Vagina (tissue), 2 donors: Measurements from ENCODE around the gene SERPINA4.

Experiments
- POLR2A ChIP-seq, 2 donors: fragments of 450-650 bp; IDR thresholded peaks; one replicate each; pipeline ENCODE4 v1.6.1; 2017; ENCODE audit warnings: antibody characterized with exemption in 2 of 2, mild to moderate bottlenecking in 2 of 2, moderate library complexity in 2 of 2
- POLR2AphosphoS5 ChIP-seq, 2 donors: sonication (generic); formaldehyde crosslinking; IDR thresholded peaks; one replicate each; pipeline ENCODE4 v1.9.0; 2017; ENCODE audit warnings: antibody characterized with exemption in 2 of 2, mild to moderate bottlenecking in 2 of 2, low read depth in 1 of 2; ENCODE audit not compliant: insufficient read depth in 1 of 2
- TF ChIP-seq, protein P1 (sequence below), 3 experiments: fragments of 450-650 bp in 2 of 3; fragments of 200-600 bp in 1 of 3; sonication (generic) in 1 of 3; IDR thresholded peaks; one replicate each; pipeline ENCODE4 v1.5.1; 2017 to 2019; ENCODE audit warnings: antibody characterized with exemption in 3 of 3, mild to moderate bottlenecking in 2 of 3, moderate library complexity in 2 of 3

DNA sequence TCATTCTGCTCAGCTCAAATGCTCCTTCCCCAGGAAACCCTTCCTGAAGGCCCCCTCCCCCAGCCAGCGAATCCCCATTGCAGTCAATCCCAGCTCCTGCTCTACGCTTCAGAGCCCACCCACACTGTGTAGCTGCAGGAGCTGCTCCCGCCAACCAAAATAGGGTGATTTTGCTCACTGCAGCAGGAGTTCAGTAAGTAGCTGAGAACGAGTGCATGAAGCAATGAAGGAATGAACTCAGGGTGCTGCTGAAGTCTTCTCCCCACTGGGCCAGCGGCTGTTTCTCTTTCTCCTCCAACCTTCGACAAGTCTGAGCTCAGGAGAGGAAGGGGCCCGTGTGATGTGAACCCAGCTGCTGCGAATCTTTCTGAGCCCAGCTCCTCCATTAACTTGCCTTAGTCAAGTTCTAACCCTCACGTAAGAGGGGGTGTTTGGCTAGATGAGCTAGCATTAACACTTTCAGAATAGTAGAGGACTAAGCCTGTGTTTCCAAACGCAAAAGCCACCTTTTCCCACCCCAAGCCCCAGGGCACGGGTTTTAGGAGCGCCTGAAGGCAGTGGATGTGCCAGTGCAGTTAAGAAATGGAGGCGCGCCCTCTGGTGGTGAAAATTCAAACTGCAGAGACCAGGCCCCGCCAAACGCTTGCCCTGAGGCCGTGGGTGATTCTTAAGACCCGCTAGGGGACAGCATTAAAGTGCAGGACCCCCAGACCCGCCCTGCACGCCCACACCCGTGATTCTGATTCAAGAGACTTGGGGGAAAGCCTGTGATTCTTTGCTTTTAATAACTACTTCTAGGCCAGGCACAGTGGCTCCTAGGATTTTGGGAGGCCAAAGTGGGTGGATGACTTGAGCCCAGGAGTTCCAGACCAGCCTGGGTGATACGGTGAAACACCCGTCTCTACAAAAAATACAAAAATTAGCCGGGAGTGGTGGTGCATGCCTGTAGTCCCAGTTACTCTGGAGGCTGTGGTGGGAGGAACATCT lies 11.9 kb upstream of the SERPINA4 start:
- TF ChIP-seq POLR2AphosphoS5 (IDR thresholded peaks at IDR 0.05; ENCODE audit: insufficient read depth in 1 of 2, low read depth in 1 of 2) (no peak), POLR2A (IDR thresholded peaks at IDR 0.05) (no peak)
- TF ChIP-seq, protein P1, sequence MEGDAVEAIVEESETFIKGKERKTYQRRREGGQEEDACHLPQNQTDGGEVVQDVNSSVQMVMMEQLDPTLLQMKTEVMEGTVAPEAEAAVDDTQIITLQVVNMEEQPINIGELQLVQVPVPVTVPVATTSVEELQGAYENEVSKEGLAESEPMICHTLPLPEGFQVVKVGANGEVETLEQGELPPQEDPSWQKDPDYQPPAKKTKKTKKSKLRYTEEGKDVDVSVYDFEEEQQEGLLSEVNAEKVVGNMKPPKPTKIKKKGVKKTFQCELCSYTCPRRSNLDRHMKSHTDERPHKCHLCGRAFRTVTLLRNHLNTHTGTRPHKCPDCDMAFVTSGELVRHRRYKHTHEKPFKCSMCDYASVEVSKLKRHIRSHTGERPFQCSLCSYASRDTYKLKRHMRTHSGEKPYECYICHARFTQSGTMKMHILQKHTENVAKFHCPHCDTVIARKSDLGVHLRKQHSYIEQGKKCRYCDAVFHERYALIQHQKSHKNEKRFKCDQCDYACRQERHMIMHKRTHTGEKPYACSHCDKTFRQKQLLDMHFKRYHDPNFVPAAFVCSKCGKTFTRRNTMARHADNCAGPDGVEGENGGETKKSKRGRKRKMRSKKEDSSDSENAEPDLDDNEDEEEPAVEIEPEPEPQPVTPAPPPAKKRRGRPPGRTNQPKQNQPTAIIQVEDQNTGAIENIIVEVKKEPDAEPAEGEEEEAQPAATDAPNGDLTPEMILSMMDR (IDR thresholded peaks at IDR 0.05), result peak; percentile 48 to 89 (median 88)
